Small intestine (tissue), 7 donors: ENCODE data around the gene CAPN7. TPM values are rescaled to one million over a fixed set of nuclear protein-coding genes. Genes with fewer than 3 reads are reported as not detected.

Source experiments
- DNase-seq, 2 donors: peaks; one replicate each; pipeline versions ENCODE4 v3.0.0 to v3.0.0-alpha.2; 2013
- FAIRE-seq: peaks from 2 replicates; lab custom pipeline; 2012; peaks lifted over from hg19 to GRCh38; lab: Jason Lieb, UNC
- H3K27ac ChIP-seq, 3 donors: one replicate each; pipeline ENCODE4 v1.5.1; 2013; ENCODE audit warnings: low read length in 2 of 3, mild to moderate bottlenecking in 2 of 3, control low read depth in 1 of 3, inconsistent platforms in 1 of 3, low read depth in 1 of 3, moderate library complexity in 1 of 3
- H3K27me3 ChIP-seq, 3 donors: one replicate each; pipeline ENCODE4 v1.6.1; 2013; ENCODE audit warnings: low read length in 3 of 3, inconsistent platforms in 1 of 3; ENCODE audit not compliant: control insufficient read depth in 3 of 3, insufficient read depth in 3 of 3
- H3K36me3 ChIP-seq, 3 donors: one replicate each; pipeline ENCODE4 v1.6.1; 2013; ENCODE audit warnings: low read length in 3 of 3, inconsistent platforms in 1 of 3, low read depth in 1 of 3, mild to moderate bottlenecking in 1 of 3, moderate library complexity in 1 of 3; ENCODE audit not compliant: control insufficient read depth in 3 of 3, insufficient read depth in 2 of 3
- H3K4me1 ChIP-seq, 3 donors: one replicate each; pipeline ENCODE4 v1.6.1; 2013; ENCODE audit warnings: low read length in 2 of 3, inconsistent platforms in 1 of 3, low read depth in 1 of 3, mild to moderate bottlenecking in 1 of 3, moderate library complexity in 1 of 3; ENCODE audit not compliant: control insufficient read depth in 3 of 3, insufficient read depth in 2 of 3
- H3K4me3 ChIP-seq, 3 donors: one replicate each; pipeline ENCODE4 v1.5.1; 2013; ENCODE audit warnings: low read length in 3 of 3, control low read depth in 1 of 3, inconsistent platforms in 1 of 3, low read depth in 1 of 3, mild to moderate bottlenecking in 1 of 3, moderate library complexity in 1 of 3
- H3K9me3 ChIP-seq, 2 donors: one replicate each; pipeline ENCODE4 v1.6.1; 2013; ENCODE audit warnings: low read depth in 1 of 2, low read length in 1 of 2; ENCODE audit not compliant: control insufficient read depth in 2 of 2, insufficient read depth in 1 of 2
- WGBS, 3 donors: extraction: QIAGEN DNeasy Blood & Tissue Kit; methylation state at CpG; one replicate each; pipeline ENCODE4 v1.1.7; 2013; 5-methylcytosine and 5-hydroxymethylcytosine counted together
- polyA plus RNA-seq, 4 donors: library from polyadenylated mRNA; stranded (reverse) in 3 of 4; unstranded in 1 of 4; fragments of 200-250 nt in 3 of 4; fragments of 120-200 nt in 1 of 4; gene quantifications; one replicate each; pipeline versions ENCODE4 v1.2.1 to v1.2.3, GENCODE V29; 2013
- donor health status: healthy with polysubstance abuse.
- donor health status: control.
- donor health status: control.
- donor health status: Bipolar disorder and iron deficiency.
- donor health status: healthy.

Gene CAPN7
- polyA plus RNA-seq, 4 donors: 12.3 to 49.3 (median 13.4) TPM

DNA sequence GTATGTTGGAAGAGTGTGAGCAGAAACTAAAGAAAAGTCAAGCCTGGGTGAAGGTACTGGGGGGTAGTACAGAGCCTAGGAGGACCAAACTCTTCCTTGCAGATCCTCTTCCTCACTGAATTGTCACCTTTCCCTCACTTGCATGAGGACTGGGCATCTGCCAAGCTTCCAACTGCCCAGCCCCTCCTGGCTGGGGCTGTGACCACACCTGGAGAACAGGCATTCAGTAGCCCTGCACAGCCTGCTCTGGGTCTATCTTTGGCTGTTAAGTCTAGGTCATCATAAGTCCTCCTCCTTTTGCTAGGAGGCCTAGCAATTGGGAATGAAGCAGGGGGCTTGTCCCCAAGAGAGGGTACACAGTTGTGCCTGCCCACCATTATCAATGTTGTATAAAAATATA, 55.2 kb downstream of the CAPN7 start:
- no peak overlapping the region for H3K27ac ChIP-seq
- H3K27me3 ChIP-seq: no peaks in the 10 kb centered on the region
- no peaks in the 10 kb centered on the region for H3K4me1 ChIP-seq
- H3K9me3 ChIP-seq: no peaks in the 10 kb centered on the region
- no peak for FAIRE-seq
- no peak overlapping the region for H3K4me3 ChIP-seq
- DNase-seq: no peak
- H3K36me3 ChIP-seq: peaks cover 4 to 23% (median 10%) of the 10 kb centered on the region in 3 donors

DNA sequence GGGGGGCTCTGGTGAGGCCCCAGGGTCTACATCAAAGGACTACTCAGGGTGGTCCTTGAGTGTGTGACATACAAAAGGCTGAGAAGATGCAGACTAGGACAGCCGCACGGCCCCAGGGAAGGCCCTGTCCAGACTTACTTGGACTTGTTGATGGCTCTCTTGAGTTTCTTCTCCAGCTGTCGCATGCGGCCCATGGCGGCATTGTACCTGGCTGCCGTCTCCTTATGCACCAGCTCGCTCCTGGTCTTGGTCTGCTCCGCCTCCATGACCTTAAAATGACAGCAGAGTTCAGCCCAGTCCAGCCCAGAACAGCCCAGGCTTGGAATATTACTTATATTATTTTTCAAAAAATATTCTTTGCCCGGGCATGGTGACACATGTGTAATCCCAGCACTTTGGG, 56.0 kb downstream of the CAPN7 start:
- peak overlapping the region in 1 of 3 donors; percentile 2 for H3K4me3 ChIP-seq
- WGBS, 3 donors: 95 to 97% (median 97%) methylated on average over 9 of the region's 9 CpGs
- FAIRE-seq: no peak
- no peaks in the 10 kb centered on the region for H3K9me3 ChIP-seq
- H3K27me3 ChIP-seq: no peaks in the 10 kb centered on the region
- peaks cover 4 to 17% (median 5%) of the 10 kb centered on the region in 3 donors for H3K36me3 ChIP-seq
- no peaks in the 10 kb centered on the region for H3K4me1 ChIP-seq
- no peak for DNase-seq
- no peak overlapping the region for H3K27ac ChIP-seq

DNA sequence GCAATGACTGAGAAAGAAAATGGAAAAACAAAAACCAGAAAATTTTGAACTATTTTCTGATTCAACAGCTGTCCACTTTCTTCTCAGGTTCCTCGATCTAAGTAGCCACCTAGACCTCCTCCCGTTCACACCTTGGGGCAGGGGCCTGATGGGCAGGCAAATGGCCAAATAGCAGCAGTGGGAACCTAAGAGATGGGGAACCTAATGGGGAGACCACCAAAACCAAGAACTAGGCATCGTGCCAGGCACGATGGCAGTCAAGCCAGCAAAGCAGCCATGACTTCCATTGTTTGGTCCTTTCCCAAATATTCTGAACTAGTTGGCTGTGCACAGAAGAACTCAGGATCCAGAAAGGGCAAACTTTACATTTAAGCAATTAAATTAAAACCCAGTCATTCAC, 57.1 kb downstream of the CAPN7 start:
- WGBS, 3 donors: 83 to 95% (median 90%) methylated on average over 4 of the region's 4 CpGs
- FAIRE-seq (no peak), DNase-seq (no peak)
- H3K27me3 ChIP-seq: no peaks in the 10 kb centered on the region
- no peak overlapping the region for H3K27ac ChIP-seq
- H3K4me1 ChIP-seq: peaks cover 0 to under 1% (median 0%) of the 10 kb centered on the region in 3 donors
- H3K4me3 ChIP-seq: no peak overlapping the region
- peaks cover 0 to 15% (median 2%) of the 10 kb centered on the region in 3 donors for H3K36me3 ChIP-seq
- H3K9me3 ChIP-seq: no peaks in the 10 kb centered on the region

DNA sequence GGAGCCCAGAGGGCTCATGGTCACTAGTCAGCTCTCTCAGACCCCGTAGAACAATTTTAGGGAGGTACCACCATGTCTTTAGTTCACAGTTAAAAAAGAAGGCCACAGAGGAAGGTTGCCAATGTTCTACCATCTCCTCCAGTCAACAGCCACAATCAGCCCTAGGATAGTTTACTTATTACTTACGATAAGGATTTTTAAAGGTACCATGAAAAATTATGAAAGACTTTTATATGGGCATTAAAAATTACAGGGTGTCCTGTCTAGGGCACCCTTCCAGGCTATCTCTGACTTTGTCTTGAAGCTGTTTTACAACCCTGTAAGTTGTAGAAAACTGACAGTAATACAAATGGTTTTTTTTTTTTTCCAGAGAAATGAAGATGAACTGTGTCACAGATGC, 57.9 kb downstream of the CAPN7 start:
- WGBS, 3 donors: 26 to 54% (median 34%) methylated on average over 2 of the region's 2 CpGs
- Histone ChIP-seq H3K4me3 (no peak overlapping the region), H3K27ac (no peak overlapping the region), H3K9me3 (no peaks in the 10 kb centered on the region), H3K27me3 (no peaks in the 10 kb centered on the region), H3K4me1 (peaks cover 0 to 4% (median 0%) of the 10 kb centered on the region in 3 donors), H3K36me3 (peaks cover 0 to 11% (median 2%) of the 10 kb centered on the region in 3 donors)
- DNase-seq (no peak), FAIRE-seq (no peak)

DNA sequence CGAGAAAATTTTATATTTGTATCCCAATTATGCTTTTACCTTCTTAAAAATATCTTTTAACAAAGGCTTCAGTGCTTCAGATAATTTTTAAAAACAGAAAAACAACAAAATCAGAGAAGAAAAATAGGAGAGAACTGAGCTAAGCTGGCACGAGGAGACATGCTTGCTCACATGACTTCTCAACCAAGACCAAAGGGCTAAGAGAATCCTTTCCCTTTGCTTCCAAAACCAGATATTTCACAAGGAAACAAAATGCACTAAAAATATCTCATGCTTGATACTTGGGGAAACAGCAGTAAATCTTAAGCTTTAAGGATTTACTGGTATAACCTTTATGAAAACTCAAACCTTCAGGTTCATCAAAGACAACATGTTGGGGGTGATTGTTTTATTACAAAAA, 58.4 kb downstream of the CAPN7 start:
- Histone ChIP-seq H3K36me3 (peaks cover 0 to 16% (median 2%) of the 10 kb centered on the region in 3 donors), H3K9me3 (no peaks in the 10 kb centered on the region), H3K4me1 (peaks cover 0 to 4% (median 0%) of the 10 kb centered on the region in 3 donors), H3K27me3 (no peaks in the 10 kb centered on the region), H3K27ac (no peak overlapping the region), H3K4me3 (no peak overlapping the region)
- FAIRE-seq (no peak), DNase-seq (no peak)
- 68 to 78% (median 69%) methylated on average over 2 of the region's 2 CpGs for WGBS, 3 donors

GRCh38 chr3:15265655-15266509, 59.8 kb downstream of the CAPN7 start:
- WGBS, 3 donors: 87 to 89% (median 87%) methylated on average over 18 to 19 of the region's 19 CpGs
- Histone ChIP-seq H3K4me3 (no peak overlapping the region), H3K9me3 (no peaks in the 10 kb centered on the region), H3K27ac (no peak overlapping the region), H3K27me3 (no peaks in the 10 kb centered on the region), H3K36me3 (peaks cover 0 to 8% (median 2%) of the 10 kb centered on the region in 3 donors), H3K4me1 (peaks cover 0 to 4% (median 0%) of the 10 kb centered on the region in 3 donors)
- FAIRE-seq (no peak), DNase-seq (no peak)

DNA sequence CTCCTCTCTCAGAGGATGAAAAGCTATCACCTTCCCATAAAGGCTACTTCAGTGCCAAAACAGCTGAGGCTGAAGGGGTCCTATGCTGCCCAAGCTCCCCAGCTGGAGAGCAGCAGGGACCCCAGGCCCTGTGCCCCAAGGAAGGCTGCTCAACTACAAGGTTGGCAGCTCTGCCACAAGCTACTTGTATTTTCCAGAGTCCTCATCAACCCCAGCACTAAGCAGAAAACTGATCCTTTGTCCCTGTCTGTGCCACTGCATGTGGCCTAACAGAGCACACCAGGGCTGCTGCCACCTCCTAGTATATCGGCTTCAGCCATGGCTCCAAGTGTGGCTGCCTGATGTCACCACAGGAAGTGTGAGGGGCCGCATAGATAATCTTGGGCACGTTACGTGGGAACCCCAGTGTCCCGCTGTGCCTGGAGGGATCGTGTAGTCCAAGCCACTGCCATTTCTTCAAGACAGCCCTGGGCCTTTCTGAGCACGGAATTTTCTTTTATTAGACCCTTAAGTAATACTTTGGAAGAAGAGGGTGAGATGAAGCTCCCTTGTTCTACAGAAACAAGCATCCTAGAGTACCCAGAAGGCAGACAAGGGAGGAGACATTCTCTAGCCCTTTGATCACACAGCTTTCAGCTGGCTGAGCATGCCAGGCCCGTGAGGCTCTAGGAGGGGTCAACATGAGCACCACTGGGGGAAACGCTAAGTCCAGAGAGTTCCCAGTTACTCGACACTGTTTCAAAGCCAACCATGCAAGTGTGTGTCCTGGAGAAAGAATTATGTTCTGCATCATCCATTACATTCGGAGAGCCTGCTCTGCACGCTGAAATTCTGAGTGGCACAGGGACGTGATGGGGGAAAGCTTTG, 60.7 kb downstream of the CAPN7 start:
- H3K27ac ChIP-seq: no peak overlapping the region
- H3K9me3 ChIP-seq: no peaks in the 10 kb centered on the region
- no peak overlapping the region for H3K4me3 ChIP-seq
- H3K4me1 ChIP-seq: peaks cover 0 to 4% (median 0%) of the 10 kb centered on the region in 3 donors
- WGBS, 3 donors: 86 to 88% (median 87%) methylated on average over 13 of the region's 13 CpGs
- DNase-seq: no peak
- peaks cover 0 to 8% (median 2%) of the 10 kb centered on the region in 3 donors for H3K36me3 ChIP-seq
- no peak for FAIRE-seq
- H3K27me3 ChIP-seq: no peaks in the 10 kb centered on the region

- no peaks in the 10 kb centered on the region for H3K9me3 ChIP-seq
- no peak for DNase-seq
- no peak for FAIRE-seq
- H3K27me3 ChIP-seq: no peaks in the 10 kb centered on the region
- H3K27ac ChIP-seq: no peak overlapping the region
- WGBS, 3 donors: 91 to 93% (median 92%) methylated on average over 3 of the region's 3 CpGs
- peaks cover 0 to 4% (median 0%) of the 10 kb centered on the region in 3 donors for H3K4me1 ChIP-seq
- H3K36me3 ChIP-seq: peaks cover 0 to 8% (median 0%) of the 10 kb centered on the region in 3 donors
- no peak overlapping the region for H3K4me3 ChIP-seq
Observed at GRCh38 chr3:15267502-15267901, 61.5 kb downstream of the CAPN7 start.
